ENCODE data around the gene TTLL8. TPM values are rescaled to one million over a fixed set of nuclear protein-coding genes. Genes with fewer than 3 reads are reported as not detected.

The TTLL8 gene
- total RNA-seq, 1 donor from 2014 or later: not detected

GRCh38 chr22:50090412-50090714, 32.3 kb upstream of the TTLL8 start:
- TF ChIP-seq CTCF (IDR thresholded peaks at IDR 0.05; ENCODE audit: partially characterized antibody, unreplicated experiment): no peak
- Mint-ChIP-seq H3K4me1 (ENCODE audit: low read depth, unreplicated experiment) (no peaks in the 10 kb centered on the region), H3K27ac (ENCODE audit: unreplicated experiment) (no peak overlapping the region), H3K27me3 (ENCODE audit: unreplicated experiment) (peaks cover 5% of the 10 kb centered on the region), H3K4me3 (ENCODE audit: unreplicated experiment) (no peak overlapping the region), H3K36me3 (ENCODE audit: unreplicated experiment) (peaks cover 5% of the 10 kb centered on the region), H3K9me3 (ENCODE audit: unreplicated experiment) (peaks cover 6% of the 10 kb centered on the region)
- DNase-seq: no peak

GRCh38 chr22:50089682-50090411, 31.7 kb upstream of the TTLL8 start, which contains the start of gene MOV10L1:
MOV10L1 (plus strand) TSS chr22:50090006; CDS start chr22:50090089, 83 bp downstream.
- H3K27ac Mint-ChIP-seq (ENCODE audit: unreplicated experiment): no peak within 1 kb of the TSS
- DNase-seq: peak; percentile 52

GRCh38 chr22:50089231-50089630, 31.1 kb upstream of the TTLL8 start:
- Mint-ChIP-seq H3K9me3 (ENCODE audit: unreplicated experiment) (peaks cover 6% of the 10 kb centered on the region), H3K4me3 (ENCODE audit: unreplicated experiment) (no peak overlapping the region), H3K4me1 (ENCODE audit: low read depth, unreplicated experiment) (no peaks in the 10 kb centered on the region), H3K36me3 (ENCODE audit: unreplicated experiment) (peaks cover 5% of the 10 kb centered on the region), H3K27ac (ENCODE audit: unreplicated experiment) (no peak overlapping the region), H3K27me3 (ENCODE audit: unreplicated experiment) (peaks cover 5% of the 10 kb centered on the region)
- DNase-seq: no peak
- no peak for TF ChIP-seq CTCF (IDR thresholded peaks at IDR 0.05; ENCODE audit: partially characterized antibody, unreplicated experiment)

More at GRCh38 chr22:50089682-50090411, 31.7 kb upstream of the TTLL8 start, which contains the start of gene MOV10L1:
- Mint-ChIP-seq H3K4me1 (ENCODE audit: low read depth, unreplicated experiment) (no peaks in the 10 kb centered on the region), H3K4me3 (ENCODE audit: unreplicated experiment) (no peak within 1 kb of the TSS), H3K9me3 (ENCODE audit: unreplicated experiment) (peaks cover 6% of the 10 kb centered on the region), H3K27me3 (ENCODE audit: unreplicated experiment) (peaks cover 5% of the 10 kb centered on the region), H3K36me3 (ENCODE audit: unreplicated experiment) (peaks cover 5% of the 10 kb centered on the region)
- no peak for TF ChIP-seq CTCF (IDR thresholded peaks at IDR 0.05; ENCODE audit: partially characterized antibody, unreplicated experiment)

GRCh38 chr22:50088096-50088495, 30.0 kb upstream of the TTLL8 start:
- no peak overlapping the region for H3K27ac Mint-ChIP-seq (ENCODE audit: unreplicated experiment)
- DNase-seq: no peak
- no peak overlapping the region for H3K4me3 Mint-ChIP-seq (ENCODE audit: unreplicated experiment)

More at GRCh38 chr22:50088096-50088495, 30.0 kb upstream of the TTLL8 start:
- Mint-ChIP-seq H3K9me3 (ENCODE audit: unreplicated experiment) (peaks cover 6% of the 10 kb centered on the region), H3K4me1 (ENCODE audit: low read depth, unreplicated experiment) (peaks cover 4% of the 10 kb centered on the region), H3K27me3 (ENCODE audit: unreplicated experiment) (peaks cover 5% of the 10 kb centered on the region), H3K36me3 (ENCODE audit: unreplicated experiment) (peaks cover 5% of the 10 kb centered on the region)
- TF ChIP-seq CTCF (IDR thresholded peaks at IDR 0.05; ENCODE audit: partially characterized antibody, unreplicated experiment): no peak

All from glutamatergic neuron (in vitro differentiated cells).